Gastroesophageal sphincter (tissue), 3 donors: ENCODE results near the gene PPP1CB.

Experiments
- EP300 ChIP-seq: sonication (generic); formaldehyde crosslinking; IDR thresholded peaks from one replicate; pipeline ENCODE4 v1.6.1; 2017; ENCODE audit warnings: antibody characterized with exemption, mild to moderate bottlenecking
- POLR2A ChIP-seq, 2 donors: fragments of 450-650 bp; IDR thresholded peaks; one replicate each; pipeline ENCODE4 v1.6.1; 2017; ENCODE audit warnings: antibody characterized with exemption in 2 of 2, mild to moderate bottlenecking in 2 of 2, moderate library complexity in 1 of 2
- POLR2AphosphoS5 ChIP-seq: sonication (generic); formaldehyde crosslinking; IDR thresholded peaks from one replicate; pipeline ENCODE4 v1.6.1; 2017; ENCODE audit warnings: antibody characterized with exemption
- TF ChIP-seq, protein P1 (sequence below), 4 experiments: fragments of 200-600 bp in 2 of 4; fragments of 450-650 bp in 2 of 4; sonication (generic) in 1 of 4; IDR thresholded peaks; one replicate each; pipeline ENCODE4 v1.5.1; 2017 to 2019; ENCODE audit warnings: antibody characterized with exemption in 4 of 4, mild to moderate bottlenecking in 2 of 4, moderate library complexity in 2 of 4

DNA sequence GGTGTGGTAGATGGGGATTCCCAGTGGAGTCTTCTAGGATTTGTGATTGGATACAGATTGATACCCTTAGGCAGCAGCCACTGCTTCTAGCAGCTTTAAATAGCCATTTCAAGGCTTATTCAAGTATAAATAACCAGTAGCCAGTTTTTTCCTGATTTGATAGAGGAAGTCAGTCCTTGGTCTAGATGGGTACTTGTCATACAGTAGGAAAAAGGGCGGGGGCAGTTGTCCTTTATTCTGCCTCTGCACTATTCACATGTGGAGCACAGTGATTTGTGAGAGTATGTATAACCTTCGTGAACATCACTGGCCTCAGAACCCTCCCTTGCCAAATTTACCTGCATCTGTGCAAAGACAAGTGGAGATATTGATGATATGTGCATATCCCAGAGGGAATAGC, 6.8 kb downstream of the PPP1CB start:
- TF ChIP-seq, protein P1, sequence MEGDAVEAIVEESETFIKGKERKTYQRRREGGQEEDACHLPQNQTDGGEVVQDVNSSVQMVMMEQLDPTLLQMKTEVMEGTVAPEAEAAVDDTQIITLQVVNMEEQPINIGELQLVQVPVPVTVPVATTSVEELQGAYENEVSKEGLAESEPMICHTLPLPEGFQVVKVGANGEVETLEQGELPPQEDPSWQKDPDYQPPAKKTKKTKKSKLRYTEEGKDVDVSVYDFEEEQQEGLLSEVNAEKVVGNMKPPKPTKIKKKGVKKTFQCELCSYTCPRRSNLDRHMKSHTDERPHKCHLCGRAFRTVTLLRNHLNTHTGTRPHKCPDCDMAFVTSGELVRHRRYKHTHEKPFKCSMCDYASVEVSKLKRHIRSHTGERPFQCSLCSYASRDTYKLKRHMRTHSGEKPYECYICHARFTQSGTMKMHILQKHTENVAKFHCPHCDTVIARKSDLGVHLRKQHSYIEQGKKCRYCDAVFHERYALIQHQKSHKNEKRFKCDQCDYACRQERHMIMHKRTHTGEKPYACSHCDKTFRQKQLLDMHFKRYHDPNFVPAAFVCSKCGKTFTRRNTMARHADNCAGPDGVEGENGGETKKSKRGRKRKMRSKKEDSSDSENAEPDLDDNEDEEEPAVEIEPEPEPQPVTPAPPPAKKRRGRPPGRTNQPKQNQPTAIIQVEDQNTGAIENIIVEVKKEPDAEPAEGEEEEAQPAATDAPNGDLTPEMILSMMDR (IDR thresholded peaks at IDR 0.05): no peak
- TF ChIP-seq POLR2A (IDR thresholded peaks at IDR 0.05) (no peak), POLR2AphosphoS5 (no peak), EP300 (no peak)
